Measurements from ENCODE around the gene AK1. TPM values are rescaled to one million over a fixed set of nuclear protein-coding genes. Genes with fewer than 3 reads are reported as not detected.

Gene AK1
- total and polyA plus RNA-seq, 10 of the 15 experiments (the other 5 are each of a cell fraction or from before 2014, with no cell fraction given), result 0.23 to 3.1 (median 1.8) TPM

- ChIA-PET POLR2A (no interaction called here), SMC1A (ENCODE audit: uncharacterized antibody, unreplicated experiment) (no interaction called here), CTCF (no interaction called here), RAD21 (ENCODE audit: unreplicated experiment) (no interaction called here)
- TF ChIP-seq TARDBP (IDR thresholded peaks at IDR 0.05; ENCODE audit: borderline replicate concordance), result no peak
- no peak for TF ChIP-seq STAT3 (IDR thresholded peaks at IDR 0.05; ENCODE audit: low read depth, low read length)
- no peak for TF ChIP-seq IKZF1 (conservative IDR thresholded peaks at IDR 0.05)
- no peak for TF ChIP-seq ZNF207 (IDR thresholded peaks at IDR 0.05; ENCODE audit: borderline replicate concordance)
- TF ChIP-seq HDGF (IDR thresholded peaks at IDR 0.05), result no peak
- no peak for TF ChIP-seq SP1 (IDR thresholded peaks at IDR 0.05; ENCODE audit: low read depth, low read length)
- TF ChIP-seq RAD21 (IDR thresholded peaks at IDR 0.05; ENCODE audit: insufficient read depth, low read depth, low read length), result no peak
- no peak for TF ChIP-seq NR2C2 (IDR thresholded peaks at IDR 0.05; ENCODE audit: borderline replicate concordance, control insufficient read depth, insufficient read length, low read depth)
- no peak for TF ChIP-seq IRF3 (IDR thresholded peaks at IDR 0.05)
- no peak for TF ChIP-seq RBBP5 (conservative IDR thresholded peaks at IDR 0.05)
- H3K79me2 ChIP-seq (ENCODE audit: control insufficient read depth, insufficient read depth, low read length), result peaks cover 15% of the 10 kb centered on the region
- H2AFZ ChIP-seq (ENCODE audit: control insufficient read depth, low read depth, low read length), result no peak overlapping the region
- no peak overlapping the region for H3K4me3 ChIP-seq
- FAIRE-seq, result no peak
- H3K36me3 ChIP-seq (ENCODE audit: control insufficient read depth in 2 of 2, insufficient read depth in 2 of 2, low read length in 1 of 2), result peaks cover 10 to 21% of the 10 kb centered on the region in 2 experiments; a peak in 2 of 4 replicates
- no peak for DNase-seq (ENCODE audit: low read depth, low spot score)
- no peak overlapping the region for H3K27ac ChIP-seq (ENCODE audit: control insufficient read depth, insufficient read depth)
- H3K4me2 ChIP-seq (ENCODE audit: control insufficient read depth, insufficient read depth), result no peak overlapping the region
- H3K4me1 ChIP-seq (ENCODE audit: control insufficient read depth, insufficient read depth, low read length), result peaks cover 62% of the 10 kb centered on the region
- no peaks in the 10 kb centered on the region for H3K27me3 ChIP-seq (replicated peaks in 1 of 2; ENCODE audit: control insufficient read depth in 2 of 2, insufficient read depth in 2 of 2, low read length in 1 of 2)
- no peak overlapping the region for H3K9ac ChIP-seq (ENCODE audit: control insufficient read depth, insufficient read depth, low read length)
- no peak for ATAC-seq
- no peaks in the 10 kb centered on the region for H4K20me1 ChIP-seq (ENCODE audit: control insufficient read depth, insufficient read depth)
- WGBS (ENCODE audit: insufficient coverage, insufficient replicate concordance, low lambda C conversion rate, missing lambda C conversion rate), result 93% methylated on average over 10 of the region's 10 CpGs
- intact Hi-C loops (cut with micrococcal nuclease; ENCODE audit: unreplicated experiment) (no loop called here), in situ Hi-C loops (cut with MboI) (no loop called here)
- no peaks in the 10 kb centered on the region for H3K9me3 ChIP-seq (replicated peaks; ENCODE audit: control insufficient read depth, insufficient read depth, low read length)
- BruUV-seq (replicated peaks), result no TSS peak
These were observed 31.1 kb upstream of the AK1 start for GRCh38 chr9:127908660-127908926.

Measured in GM12878 (cell line).